GM23338 (cell line): ENCODE results near the gene PCSK1N. TPM values are rescaled to one million over a fixed set of nuclear protein-coding genes. Genes with fewer than 3 reads are reported as not detected.

Experiments
- ATAC-seq: fragments of 200-7000 bp; cut with Tn5 transposase; 3 replicates; pipeline ENCODE4 v1.9.1; 2020
- DNase-seq: peaks from one replicate; pipeline ENCODE4 v3.0.0-alpha.2; 2015; ENCODE audit warnings: low spot score
- H2AFZ ChIP-seq: fragments of 200-600 bp; sonication (generic); 2 replicates; pipeline ENCODE4 v1.8.0; 2016; ENCODE audit warnings: antibody characterized with exemption, mild to moderate bottlenecking, moderate library complexity
- H3F3A ChIP-seq: fragments of 200-600 bp; sonication (generic); replicated peaks from 2 replicates; pipeline ENCODE4 v1.8.0; 2017; ENCODE audit warnings: antibody characterized with exemption, mixed run types, low read depth
- H3K27ac ChIP-seq: fragments of 200-600 bp; sonication (generic); 2 replicates; pipeline ENCODE4 v1.6.1; 2016; ENCODE audit warnings: low read depth
- H3K27me3 ChIP-seq: fragments of 200-600 bp; sonication (generic); 2 replicates; pipeline ENCODE4 v1.8.0; 2016; ENCODE audit warnings: mild to moderate bottlenecking, mixed run types, moderate library complexity; ENCODE audit not compliant: insufficient read depth
- H3K36me3 ChIP-seq: fragments of 200-600 bp; sonication (generic); 2 replicates; pipeline ENCODE4 v1.8.0; 2016; ENCODE audit warnings: mild to moderate bottlenecking; ENCODE audit not compliant: insufficient read depth
- H3K4me1 ChIP-seq: fragments of 200-600 bp; sonication (generic); 2 replicates; pipeline ENCODE4 v1.8.0; 2016; ENCODE audit warnings: mild to moderate bottlenecking, moderate library complexity; ENCODE audit not compliant: insufficient read depth
- H3K4me2 ChIP-seq: fragments of 200-600 bp; sonication (generic); 2 replicates; pipeline ENCODE4 v1.7.1; 2017; ENCODE audit warnings: mixed run types
- H3K4me3 ChIP-seq: fragments of 200-600 bp; sonication (generic); 2 replicates; pipeline ENCODE4 v1.6.1; 2016; ENCODE audit warnings: mixed run types
- H3K79me2 ChIP-seq: fragments of 200-600 bp; sonication (generic); replicated peaks from 2 replicates; pipeline ENCODE4 v1.8.0; 2017; ENCODE audit warnings: mild to moderate bottlenecking; ENCODE audit not compliant: insufficient read depth
- H3K9me2 ChIP-seq: fragments of 200-600 bp; sonication (generic); 2 replicates; pipeline ENCODE4 v1.8.0; 2017; ENCODE audit not compliant: insufficient read depth
- H4K20me1 ChIP-seq: fragments of 200-600 bp; sonication (generic); replicated peaks from 2 replicates; pipeline ENCODE4 v1.8.0; 2017; ENCODE audit warnings: mild to moderate bottlenecking; ENCODE audit not compliant: insufficient read depth
- H3K27ac Mint-ChIP-seq: 2 replicates; pipeline ENCODE4 v1.8.0; 2020; ENCODE audit warnings: inconsistent platforms, mild to moderate bottlenecking, moderate library complexity, mixed read lengths
- H3K27me3 Mint-ChIP-seq: 3 replicates; pipeline ENCODE4 v1.8.0; 2022; ENCODE audit warnings: low read depth, mild to moderate bottlenecking, moderate library complexity, mixed read lengths, inconsistent platforms; ENCODE audit not compliant: insufficient read depth, poor library complexity
- H3K36me3 Mint-ChIP-seq: 3 replicates; pipeline ENCODE4 v1.8.0; 2021; ENCODE audit warnings: low read depth, mild to moderate bottlenecking, inconsistent platforms, moderate library complexity, mixed read lengths
- H3K4me1 Mint-ChIP-seq: 3 replicates; pipeline ENCODE4 v1.8.0; 2020; ENCODE audit warnings: mild to moderate bottlenecking, inconsistent platforms, mixed read lengths
- H3K4me3 Mint-ChIP-seq: 3 replicates; pipeline ENCODE4 v1.8.0; 2021; ENCODE audit warnings: moderate library complexity, mild to moderate bottlenecking, inconsistent platforms, mixed read lengths
- H3K9me3 Mint-ChIP-seq: 3 replicates; pipeline ENCODE4 v1.8.0; 2020; ENCODE audit warnings: moderate library complexity, mild to moderate bottlenecking, inconsistent platforms, mixed read lengths
- CREB1 ChIP-seq: fragments of 250-450 bp; sonication (Bioruptor Pico); IDR thresholded peaks from 2 replicates; pipeline ENCODE4 v1.5.0; 2020; ENCODE audit warnings: low read depth, mild to moderate bottlenecking, moderate library complexity
- CTCF ChIP-seq, 2 experiments: fragments of 200-600 bp in 1 of 2; sonication (generic) in 1 of 2; conservative IDR thresholded peaks; 2 replicates each; pipeline versions ENCODE4 v1.5.1 to v1.6.1; 2016 to 2017; ENCODE audit warnings: antibody characterized with exemption in 2 of 2, low read depth in 2 of 2, mild to moderate bottlenecking in 2 of 2, moderate library complexity in 1 of 2
- ETS1 ChIP-seq: IDR thresholded peaks from 2 replicates; pipeline ENCODE4 v1.6.1; 2016; ENCODE audit warnings: antibody characterized with exemption
- EZH2 ChIP-seq: fragments of 200-600 bp; sonication (generic); IDR thresholded peaks from one replicate; pipeline ENCODE4 v1.8.0; 2017; ENCODE audit warnings: antibody characterized with exemption, mild to moderate bottlenecking, low read depth; ENCODE audit not compliant: unreplicated experiment
- EZH2phosphoT487 ChIP-seq: fragments of 200-600 bp; sonication (generic); IDR thresholded peaks from one replicate; pipeline ENCODE4 v1.8.1; 2018; ENCODE audit warnings: antibody characterized with exemption; ENCODE audit not compliant: unreplicated experiment
- JUNB ChIP-seq: IDR thresholded peaks from one replicate; pipeline ENCODE4 v1.6.1; 2016; ENCODE audit warnings: antibody characterized with exemption; ENCODE audit not compliant: unreplicated experiment
- NANOG ChIP-seq: IDR thresholded peaks from 2 replicates; pipeline ENCODE4 v1.6.1; 2016; ENCODE audit warnings: antibody characterized with exemption, borderline replicate concordance
- POLR2AphosphoS5 ChIP-seq: IDR thresholded peaks from 2 replicates; pipeline ENCODE4 v1.6.1; 2016; ENCODE audit warnings: antibody characterized with exemption, low read depth
- REST ChIP-seq: IDR thresholded peaks from one replicate; pipeline ENCODE4 v1.6.1; 2018; ENCODE audit warnings: antibody characterized with exemption; ENCODE audit not compliant: unreplicated experiment
- STAT1 ChIP-seq: IDR thresholded peaks from one replicate; pipeline ENCODE4 v1.6.1; 2016; ENCODE audit warnings: antibody characterized with exemption; ENCODE audit not compliant: unreplicated experiment
- ZNF114 ChIP-seq: fragments of 250-450 bp; sonication (Bioruptor Pico); IDR thresholded peaks from 2 replicates; pipeline ENCODE4 v1.5.0; 2020; ENCODE audit warnings: mild to moderate bottlenecking, moderate library complexity
- ZNF331 ChIP-seq: fragments of 250-450 bp; sonication (Bioruptor Pico); IDR thresholded peaks from 2 replicates; pipeline ENCODE4 v1.5.0; 2020; ENCODE audit warnings: low read depth, mild to moderate bottlenecking, moderate library complexity
- ZNF462 ChIP-seq: fragments of 250-450 bp; sonication (Bioruptor Pico); IDR thresholded peaks from 2 replicates; pipeline ENCODE4 v1.5.0; 2020; ENCODE audit warnings: mild to moderate bottlenecking, moderate library complexity
- polyA plus RNA-seq: library from polyadenylated mRNA; unstranded; fragments of >200 nt; fragmentation: Nextera tagmentation; extraction: Ambion mirVana; gene quantifications from 2 replicates; pipeline ENCODE4 v1.2.1, GENCODE V29; 2016
- total RNA-seq: library from RNA; depleted of rRNA; stranded (reverse); fragments of >200 nt; shearing (Covaris generic); gene quantifications from 2 replicates; pipeline ENCODE4 v1.2.3, GENCODE V29; 2014

The PCSK1N gene
- total and polyA plus RNA-seq, 2 experiments from 2014 or later: 12.8 to 15.6 TPM

GRCh38 chrX:48781705-48782104 is 53.7 kb downstream of the PCSK1N start:
- Histone ChIP-seq H3K4me2 (no peak overlapping the region), H3K79me2 (no peaks in the 10 kb centered on the region), H3K36me3 (no peaks in the 10 kb centered on the region), H2AFZ (no peak overlapping the region), H4K20me1 (no peaks in the 10 kb centered on the region), H3K27ac (no peak overlapping the region), H3K4me1 (no peaks in the 10 kb centered on the region), H3F3A (no peaks in the 10 kb centered on the region), H3K4me3 (no peak overlapping the region), H3K27me3 (no peaks in the 10 kb centered on the region), H3K9me2 (no peaks in the 10 kb centered on the region)
- Mint-ChIP-seq H3K27ac (no peak overlapping the region), H3K36me3 (no peaks in the 10 kb centered on the region), H3K27me3 (peaks cover 2% of the 10 kb centered on the region), H3K4me3 (no peak overlapping the region), H3K4me1 (peaks cover 8% of the 10 kb centered on the region; the same call in 2 of the 3 replicates), H3K9me3 (no peaks in the 10 kb centered on the region; the same call in 2 of the 3 replicates)
- DNase-seq (no peak), ATAC-seq (no peak)
- no peak for TF ChIP-seq ETS1
- TF ChIP-seq ZNF331 (CRISPR knock-in tag): no peak
- no peak for TF ChIP-seq REST
- TF ChIP-seq NANOG: no peak
- TF ChIP-seq EZH2phosphoT487: no peak
- TF ChIP-seq STAT1: no peak
- TF ChIP-seq POLR2AphosphoS5: no peak
- TF ChIP-seq CTCF (conservative IDR thresholded peaks at IDR 0.05; ENCODE audit: low read depth in 2 of 2): no peak
- TF ChIP-seq JUNB: no peak
- TF ChIP-seq ZNF114 (CRISPR knock-in tag): no peak
- no peak for TF ChIP-seq EZH2
- no peak for TF ChIP-seq CREB1 (CRISPR knock-in tag)
- TF ChIP-seq ZNF462 (CRISPR knock-in tag): no peak
